ENCODE data around the gene MAG.
A peak's percentile ranks its signal among the peaks of the same experiment; 100 is the strongest.

Gene MAG

GRCh38 chr19:35342430-35342829 lies 50.5 kb downstream of the MAG start:
- Mint-ChIP-seq H3K4me1 (ENCODE audit: low read depth) (peaks cover 19% of the 10 kb centered on the region), H3K9me3 (no peaks in the 10 kb centered on the region), H3K27me3 (ENCODE audit: low read depth) (peaks cover 18% of the 10 kb centered on the region), H3K4me3 (no peak overlapping the region), H3K36me3 (ENCODE audit: low read depth) (no peaks in the 10 kb centered on the region), H3K27ac (no peak overlapping the region)

GRCh38 chr19:35344511-35345031 lies 52.6 kb downstream of the MAG start:
- Mint-ChIP-seq H3K27ac (no peak overlapping the region), H3K27me3 (ENCODE audit: low read depth) (peaks cover 18% of the 10 kb centered on the region), H3K36me3 (ENCODE audit: low read depth) (no peaks in the 10 kb centered on the region), H3K9me3 (no peaks in the 10 kb centered on the region), H3K4me3 (no peak overlapping the region), H3K4me1 (ENCODE audit: low read depth) (peaks cover 32% of the 10 kb centered on the region)

GRCh38 chr19:35345671-35346111 lies 53.7 kb downstream of the MAG start:
- H3K27me3 Mint-ChIP-seq (ENCODE audit: low read depth) = peaks cover 18% of the 10 kb centered on the region
- H3K4me3 Mint-ChIP-seq = no peak overlapping the region
- peaks cover 34% of the 10 kb centered on the region for H3K4me1 Mint-ChIP-seq (ENCODE audit: low read depth)
- H3K9me3 Mint-ChIP-seq = no peaks in the 10 kb centered on the region
- no peaks in the 10 kb centered on the region for H3K36me3 Mint-ChIP-seq (ENCODE audit: low read depth)
- peak overlapping the region; percentile 53 for H3K27ac Mint-ChIP-seq

- Mint-ChIP-seq H3K27me3 (ENCODE audit: low read depth) (peaks cover 18% of the 10 kb centered on the region), H3K36me3 (ENCODE audit: low read depth) (no peaks in the 10 kb centered on the region), H3K4me3 (peak overlapping the region; percentile 67), H3K4me1 (ENCODE audit: low read depth) (peaks cover 34% of the 10 kb centered on the region), H3K27ac (peak overlapping the region; percentile 78), H3K9me3 (no peaks in the 10 kb centered on the region)
These were observed 54.5 kb downstream of the MAG start for GRCh38 chr19:35346193-35347052.

- peak within 1 kb of the TSS; percentile 78 for H3K27ac Mint-ChIP-seq
- no peaks in the 10 kb centered on the region for H3K36me3 Mint-ChIP-seq (ENCODE audit: low read depth)
- no peaks in the 10 kb centered on the region for H3K9me3 Mint-ChIP-seq
- peak within 1 kb of the TSS; percentile 67 for H3K4me3 Mint-ChIP-seq
- H3K4me1 Mint-ChIP-seq (ENCODE audit: low read depth) = peaks cover 34% of the 10 kb centered on the region
- H3K27me3 Mint-ChIP-seq (ENCODE audit: low read depth) = peaks cover 16% of the 10 kb centered on the region
These were observed 55.4 kb downstream of the MAG start, which contains the start of gene FFAR1 for GRCh38 chr19:35347171-35347929. FFAR1 (plus strand) TSS chr19:35347902; CDS start chr19:35351552, 3,650 bp downstream.

- no peaks in the 10 kb centered on the region for H3K9me3 Mint-ChIP-seq
- H3K4me1 Mint-ChIP-seq (ENCODE audit: low read depth) = peaks cover 38% of the 10 kb centered on the region
- no peaks in the 10 kb centered on the region for H3K36me3 Mint-ChIP-seq (ENCODE audit: low read depth)
- peak overlapping the region; percentile 78 for H3K27ac Mint-ChIP-seq
- peak overlapping the region; percentile 67 for H3K4me3 Mint-ChIP-seq
- peaks cover 13% of the 10 kb centered on the region for H3K27me3 Mint-ChIP-seq (ENCODE audit: low read depth)
These were observed 56.0 kb downstream of the MAG start for GRCh38 chr19:35347930-35348298.

- Mint-ChIP-seq H3K9me3 (no peaks in the 10 kb centered on the region), H3K4me3 (no peak overlapping the region), H3K4me1 (ENCODE audit: low read depth) (peaks cover 39% of the 10 kb centered on the region), H3K36me3 (ENCODE audit: low read depth) (no peaks in the 10 kb centered on the region), H3K27ac (no peak overlapping the region), H3K27me3 (ENCODE audit: low read depth) (peaks cover 8% of the 10 kb centered on the region)
These were observed 57.1 kb downstream of the MAG start for GRCh38 chr19:35348911-35349611.

- Mint-ChIP-seq H3K4me1 (ENCODE audit: low read depth) (peaks cover 39% of the 10 kb centered on the region), H3K4me3 (no peak overlapping the region), H3K9me3 (no peaks in the 10 kb centered on the region), H3K27ac (no peak overlapping the region), H3K36me3 (ENCODE audit: low read depth) (no peaks in the 10 kb centered on the region), H3K27me3 (ENCODE audit: low read depth) (peaks cover 4% of the 10 kb centered on the region)
These were observed 57.9 kb downstream of the MAG start for GRCh38 chr19:35349614-35350521.

- Mint-ChIP-seq H3K9me3 (no peaks in the 10 kb centered on the region), H3K27ac (no peak overlapping the region), H3K4me1 (ENCODE audit: low read depth) (peaks cover 38% of the 10 kb centered on the region), H3K27me3 (ENCODE audit: low read depth) (peaks cover 3% of the 10 kb centered on the region), H3K4me3 (no peak overlapping the region), H3K36me3 (ENCODE audit: low read depth) (no peaks in the 10 kb centered on the region)
These were observed 58.6 kb downstream of the MAG start for GRCh38 chr19:35350591-35350990.

- Mint-ChIP-seq H3K36me3 (ENCODE audit: low read depth) (no peaks in the 10 kb centered on the region), H3K27me3 (ENCODE audit: low read depth) (peaks cover 6% of the 10 kb centered on the region), H3K4me3 (no peak overlapping the region), H3K4me1 (ENCODE audit: low read depth) (peaks cover 30% of the 10 kb centered on the region), H3K9me3 (no peaks in the 10 kb centered on the region), H3K27ac (no peak overlapping the region)
These were observed 59.6 kb downstream of the MAG start for GRCh38 chr19:35351411-35352176.

- no peak overlapping the region for H3K4me3 Mint-ChIP-seq
- peaks cover 6% of the 10 kb centered on the region for H3K27me3 Mint-ChIP-seq (ENCODE audit: low read depth)
These were observed 60.2 kb downstream of the MAG start for GRCh38 chr19:35352177-35352447.

GRCh38 chr19:35352448-35353304 lies 60.7 kb downstream of the MAG start:
- Mint-ChIP-seq H3K27me3 (ENCODE audit: low read depth) (peaks cover 6% of the 10 kb centered on the region), H3K36me3 (ENCODE audit: low read depth) (no peaks in the 10 kb centered on the region), H3K4me3 (no peak overlapping the region), H3K9me3 (no peaks in the 10 kb centered on the region), H3K27ac (no peak overlapping the region), H3K4me1 (ENCODE audit: low read depth) (peaks cover 21% of the 10 kb centered on the region)

More at GRCh38 chr19:35352177-35352447, 60.2 kb downstream of the MAG start:
- no peaks in the 10 kb centered on the region for H3K36me3 Mint-ChIP-seq (ENCODE audit: low read depth)
- H3K4me1 Mint-ChIP-seq (ENCODE audit: low read depth) = peaks cover 25% of the 10 kb centered on the region
- H3K27ac Mint-ChIP-seq = no peak overlapping the region
- H3K9me3 Mint-ChIP-seq = no peaks in the 10 kb centered on the region

Measured in T-helper 1 cell treated with Interleukin-12 subunit alpha and Interleukin-12 subunit beta and Interleukin-4 antibody, amounts not matched to agents 30 μg/mL and 1 μg/mL, for 36 hours (primary cell).